GM18909 (cell line): ENCODE measurements around the gene STEAP2.

ENCODE experiments used
- ATAC-seq: cut with Tn5 transposase; IDR thresholded peaks from one replicate; pipeline ENCODE4 v1.9.1; 2021; ENCODE audit warnings: mild to moderate bottlenecking; ENCODE audit not compliant: unreplicated experiment, poor library complexity

The STEAP2 gene

GRCh38 chr7:90267263-90267858, 55.8 kb downstream of the STEAP2 start:
- ATAC-seq: no peak

DNA sequence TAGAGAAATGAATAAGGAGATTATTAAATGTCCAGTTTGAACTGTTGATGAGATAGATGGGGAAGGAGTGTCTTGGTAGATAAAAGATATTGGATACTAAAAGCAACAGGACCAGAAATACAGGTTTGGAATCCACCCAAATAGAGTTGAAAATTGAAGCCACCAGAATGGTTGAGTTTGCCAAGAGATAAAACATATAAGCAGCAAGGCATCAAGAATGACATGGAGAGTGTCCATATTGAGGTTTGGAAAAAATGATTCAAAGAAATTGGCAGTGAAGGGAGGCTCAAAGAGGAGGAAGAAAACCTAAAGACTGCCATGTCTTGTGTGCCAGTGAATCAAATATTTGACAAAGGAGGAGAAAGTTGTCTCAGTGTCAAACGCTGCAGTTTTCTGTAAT, 57.6 kb downstream of the STEAP2 start:
- no peak for ATAC-seq

- no peak for ATAC-seq
Observed at GRCh38 chr7:90270431-90271178, 59.1 kb downstream of the STEAP2 start.

DNA sequence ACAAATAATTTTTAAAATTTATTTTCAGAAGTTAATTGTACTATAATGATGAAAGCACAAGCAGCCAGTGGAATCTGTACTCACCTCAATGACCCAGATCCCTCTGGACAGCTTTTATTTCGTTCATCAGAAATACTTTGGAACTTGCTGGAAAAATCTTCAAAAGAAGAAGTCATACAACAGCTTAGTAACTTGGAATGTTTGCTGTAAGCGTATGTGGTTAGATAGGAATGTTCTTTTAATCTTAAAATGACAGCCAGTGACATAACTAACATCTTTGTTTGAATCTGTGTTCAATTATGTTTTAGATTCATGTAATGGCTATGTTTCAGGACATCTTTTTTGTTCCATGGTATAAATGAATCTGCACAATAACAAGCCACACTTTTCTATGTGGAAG, 60.2 kb downstream of the STEAP2 start:
- no peak for ATAC-seq

DNA sequence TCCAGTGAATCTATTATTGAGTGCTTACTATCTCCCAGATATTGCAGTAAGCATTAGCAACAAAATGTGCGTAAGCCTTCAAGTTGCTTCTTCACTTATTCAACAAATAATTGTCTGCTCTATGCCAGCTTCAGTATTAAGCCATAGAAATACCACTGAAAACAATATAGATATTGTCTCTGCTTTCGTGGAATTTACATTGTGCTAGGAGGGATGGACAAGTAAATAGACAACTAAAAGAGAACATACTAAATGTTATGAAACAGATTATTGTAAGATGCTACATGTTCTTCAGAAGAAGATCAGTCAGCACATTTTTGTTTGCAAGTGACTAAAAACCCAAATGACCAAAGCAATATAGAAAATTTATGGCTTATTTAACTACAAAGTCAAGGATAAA, 60.7 kb downstream of the STEAP2 start:
- ATAC-seq: no peak

GRCh38 chr7:90274161-90274560, 62.6 kb downstream of the STEAP2 start:
- ATAC-seq: no peak

- no peak for ATAC-seq
Observed at GRCh38 chr7:90276033-90276728, 64.6 kb downstream of the STEAP2 start.
